ENCODE results near the gene CWH43. TPM values are rescaled to one million over a fixed set of nuclear protein-coding genes. Genes with fewer than 3 reads are reported as not detected.
A peak's percentile ranks its signal among the peaks of the same experiment; 100 is the strongest.

The CWH43 gene
- total and polyA plus RNA-seq, 5 donors from 2014 or later: not detected

DNA sequence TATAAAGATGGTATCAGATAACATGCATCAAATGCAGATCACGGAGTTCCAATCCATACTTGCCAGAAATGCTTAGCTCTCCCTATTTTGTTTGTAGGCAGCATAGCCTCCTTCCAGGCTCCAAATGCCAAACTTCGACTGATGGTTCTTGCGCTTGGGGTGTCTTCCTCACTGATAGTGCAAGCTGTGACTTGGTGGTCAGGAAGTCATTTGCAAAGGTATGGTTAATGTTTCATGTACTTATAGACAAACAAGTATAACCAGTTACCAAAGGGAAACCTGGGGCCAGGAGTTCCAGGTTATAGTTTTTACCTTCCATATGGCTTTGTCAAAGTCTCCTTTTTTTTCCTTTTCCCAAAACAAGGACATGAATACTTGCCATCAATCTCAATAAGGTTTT is 5.3 kb downstream of the CWH43 start:
- H3K9me3 ChIP-seq (ENCODE audit: control insufficient read depth in 2 of 2, low read length in 2 of 2): no peaks in the 10 kb centered on the region
- H3K36me3 ChIP-seq (ENCODE audit: control insufficient read depth, insufficient read depth, low read length): no peaks in the 10 kb centered on the region
- no peaks in the 10 kb centered on the region for H3K9me3 Mint-ChIP-seq
- peaks cover 12% of the 10 kb centered on the region for H3K27me3 ChIP-seq (ENCODE audit: control insufficient read depth, insufficient read depth, low read length)
- H3K4me3 Mint-ChIP-seq: no peak overlapping the region
- H3K4me1 Mint-ChIP-seq: no peaks in the 10 kb centered on the region
- no peak for DNase-seq
- peaks cover 44% of the 10 kb centered on the region for H3K27me3 Mint-ChIP-seq
- no peak overlapping the region for H3K27ac Mint-ChIP-seq
- H3K36me3 Mint-ChIP-seq: no peaks in the 10 kb centered on the region
- no peak overlapping the region for H3K27ac ChIP-seq (ENCODE audit: insufficient read depth, low read length, poor library complexity, severe bottlenecking)
- no peak overlapping the region for H3K4me3 ChIP-seq (ENCODE audit: low read depth, low read length)
- ATAC-seq (ENCODE audit: low read depth in 2 of 2): no peak
- no peaks in the 10 kb centered on the region for H3K4me1 ChIP-seq (ENCODE audit: control insufficient read depth, insufficient read depth, low read length, poor library complexity, severe bottlenecking)

DNA sequence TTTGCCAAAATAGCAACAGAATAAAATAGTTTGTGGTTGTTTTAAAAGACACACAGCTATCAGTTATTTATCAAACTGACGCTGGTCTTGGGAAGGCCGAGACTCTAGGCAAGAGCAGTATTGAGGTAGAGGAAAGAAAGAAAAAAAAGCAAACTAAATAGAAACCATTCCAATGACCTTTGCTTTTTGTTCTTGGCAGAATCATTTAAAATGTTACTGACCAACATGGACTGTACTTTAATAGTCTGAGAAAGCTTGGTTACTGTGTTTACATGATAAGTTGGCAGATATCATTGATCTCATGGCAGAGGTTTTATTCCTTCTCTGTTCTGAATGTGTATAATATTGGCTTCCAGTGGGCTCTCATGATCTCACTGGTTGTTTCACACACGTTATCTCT is 11.9 kb downstream of the CWH43 start:
- no peak for ATAC-seq (ENCODE audit: low read depth in 2 of 2)

GRCh38 chr4:48998440-48998839 is 12.4 kb downstream of the CWH43 start:
- peaks cover 0 to 2% (median 0%) of the 10 kb centered on the region in 7 donors for H3K9me3 Mint-ChIP-seq
- no peaks in the 10 kb centered on the region for H3K36me3 Mint-ChIP-seq

More for the DNA sequence above, 11.9 kb downstream of the CWH43 start:
- H3K4me3 ChIP-seq (ENCODE audit: low read depth, low read length): no peak overlapping the region
- Mint-ChIP-seq H3K27ac (no peak overlapping the region), H3K27me3 (peaks cover 22% of the 10 kb centered on the region), H3K4me3 (no peak overlapping the region), H3K36me3 (no peaks in the 10 kb centered on the region), H3K4me1 (no peaks in the 10 kb centered on the region), H3K9me3 (peaks cover 0 to 2% (median 0%) of the 10 kb centered on the region in 7 donors)
- no peaks in the 10 kb centered on the region for H3K9me3 ChIP-seq (ENCODE audit: control insufficient read depth in 2 of 2, low read length in 2 of 2)
- no peaks in the 10 kb centered on the region for H3K4me1 ChIP-seq (ENCODE audit: control insufficient read depth, insufficient read depth, low read length, poor library complexity, severe bottlenecking)
- H3K36me3 ChIP-seq (ENCODE audit: control insufficient read depth, insufficient read depth, low read length): no peaks in the 10 kb centered on the region
- peaks cover 4% of the 10 kb centered on the region for H3K27me3 ChIP-seq (ENCODE audit: control insufficient read depth, insufficient read depth, low read length)
- H3K27ac ChIP-seq (ENCODE audit: insufficient read depth, low read length, poor library complexity, severe bottlenecking): no peak overlapping the region
- no peak for DNase-seq

GRCh38 chr4:49000806-49001205 is 14.7 kb downstream of the CWH43 start:
- no peak overlapping the region for H3K4me3 ChIP-seq (ENCODE audit: low read depth, low read length)
- peaks cover 0 to 3% (median 1%) of the 10 kb centered on the region in 7 donors for H3K9me3 Mint-ChIP-seq
- ATAC-seq (ENCODE audit: low read depth in 2 of 2) (no peak), DNase-seq (no peak)
- H3K27me3 ChIP-seq (ENCODE audit: control insufficient read depth, insufficient read depth, low read length): peaks cover 4% of the 10 kb centered on the region
- H3K36me3 Mint-ChIP-seq: no peaks in the 10 kb centered on the region
- no peaks in the 10 kb centered on the region for H3K4me1 Mint-ChIP-seq
- H3K27ac Mint-ChIP-seq: no peak overlapping the region
- H3K27ac ChIP-seq (ENCODE audit: insufficient read depth, low read length, poor library complexity, severe bottlenecking): no peak overlapping the region
- no peaks in the 10 kb centered on the region for H3K4me1 ChIP-seq (ENCODE audit: control insufficient read depth, insufficient read depth, low read length, poor library complexity, severe bottlenecking)
- peaks cover 13% of the 10 kb centered on the region for H3K27me3 Mint-ChIP-seq
- no peaks in the 10 kb centered on the region for H3K9me3 ChIP-seq (ENCODE audit: control insufficient read depth in 2 of 2, low read length in 2 of 2)
- H3K4me3 Mint-ChIP-seq: no peak overlapping the region
- no peaks in the 10 kb centered on the region for H3K36me3 ChIP-seq (ENCODE audit: control insufficient read depth, insufficient read depth, low read length)

More at GRCh38 chr4:48998440-48998839, 12.4 kb downstream of the CWH43 start:
- H3K4me3 Mint-ChIP-seq: no peak overlapping the region
- Histone ChIP-seq H3K27me3 (ENCODE audit: control insufficient read depth, insufficient read depth, low read length) (peaks cover 4% of the 10 kb centered on the region), H3K9me3 (ENCODE audit: control insufficient read depth in 2 of 2, low read length in 2 of 2) (no peaks in the 10 kb centered on the region), H3K4me1 (ENCODE audit: control insufficient read depth, insufficient read depth, low read length, poor library complexity, severe bottlenecking) (no peaks in the 10 kb centered on the region), H3K4me3 (ENCODE audit: low read depth, low read length) (no peak overlapping the region), H3K27ac (ENCODE audit: insufficient read depth, low read length, poor library complexity, severe bottlenecking) (no peak overlapping the region), H3K36me3 (ENCODE audit: control insufficient read depth, insufficient read depth, low read length) (no peaks in the 10 kb centered on the region)
- ATAC-seq (ENCODE audit: low read depth in 2 of 2): no peak
- peaks cover 19% of the 10 kb centered on the region for H3K27me3 Mint-ChIP-seq
- DNase-seq: no peak
- H3K27ac Mint-ChIP-seq: no peak overlapping the region
- no peaks in the 10 kb centered on the region for H3K4me1 Mint-ChIP-seq

DNA sequence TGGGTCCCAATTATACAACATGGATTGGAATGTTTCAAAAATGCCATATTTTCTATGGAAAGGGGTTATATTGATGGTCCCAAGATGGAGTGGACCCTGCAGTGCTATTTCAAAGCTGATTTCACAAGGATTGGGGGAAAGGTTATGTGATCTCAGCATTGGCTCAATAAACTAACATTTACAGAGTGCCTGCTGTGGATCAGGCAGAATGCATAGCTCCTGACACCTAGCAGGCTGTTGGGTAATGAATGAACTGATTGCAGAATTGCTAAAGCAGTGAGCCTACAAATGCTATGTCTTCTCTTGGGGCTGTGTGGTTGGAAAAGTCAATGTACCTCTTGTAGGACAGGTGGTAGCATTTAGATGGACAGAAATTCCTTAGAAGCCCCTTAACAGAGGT is 16.9 kb downstream of the CWH43 start:
- no peak overlapping the region for H3K4me3 Mint-ChIP-seq
- H3K36me3 Mint-ChIP-seq: no peaks in the 10 kb centered on the region
- H3K36me3 ChIP-seq (ENCODE audit: control insufficient read depth, insufficient read depth, low read length): no peaks in the 10 kb centered on the region
- peaks cover 0 to 4% (median under 1%) of the 10 kb centered on the region in 7 donors for H3K9me3 Mint-ChIP-seq
- H3K4me1 Mint-ChIP-seq: no peaks in the 10 kb centered on the region
- no peaks in the 10 kb centered on the region for H3K4me1 ChIP-seq (ENCODE audit: control insufficient read depth, insufficient read depth, low read length, poor library complexity, severe bottlenecking)
- peaks cover 8% of the 10 kb centered on the region for H3K27me3 Mint-ChIP-seq
- no peak overlapping the region for H3K4me3 ChIP-seq (ENCODE audit: low read depth, low read length)
- DNase-seq: no peak
- ATAC-seq (ENCODE audit: low read depth in 2 of 2): no peak
- no peak overlapping the region for H3K27ac Mint-ChIP-seq
- H3K27me3 ChIP-seq (ENCODE audit: control insufficient read depth, insufficient read depth, low read length): peaks cover 4% of the 10 kb centered on the region
- H3K9me3 ChIP-seq (ENCODE audit: control insufficient read depth in 2 of 2, low read length in 2 of 2): no peaks in the 10 kb centered on the region
- H3K27ac ChIP-seq (ENCODE audit: insufficient read depth, low read length, poor library complexity, severe bottlenecking): no peak overlapping the region

DNA sequence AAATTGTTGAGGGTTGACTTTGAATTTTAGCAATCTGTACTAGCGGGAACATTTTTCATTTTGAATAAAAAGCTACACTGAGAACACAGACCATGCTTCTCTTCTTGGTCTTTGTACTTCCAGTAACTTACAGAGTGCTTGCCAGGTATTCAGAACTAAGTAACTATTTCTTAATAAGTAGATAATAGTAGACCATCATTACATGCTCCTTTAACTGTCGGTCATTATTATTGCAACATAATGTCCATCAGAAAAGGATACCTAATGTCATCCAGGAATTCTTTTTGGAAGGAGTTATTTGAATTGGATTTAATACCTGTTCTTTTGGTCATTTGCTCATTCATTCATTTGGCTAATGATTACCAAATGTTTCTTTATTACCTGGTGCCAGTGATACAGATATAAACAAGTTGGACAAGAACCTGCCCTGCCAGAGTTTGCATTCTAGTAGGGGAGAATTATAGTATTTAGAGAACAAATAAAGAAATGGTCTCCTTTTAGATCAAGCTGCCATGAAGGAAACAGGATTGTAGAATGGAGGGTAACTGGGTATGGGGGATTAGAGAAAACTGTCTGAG is 32.7 kb downstream of the CWH43 start:
- no peak for ATAC-seq (ENCODE audit: low read depth in 2 of 2)
- Histone ChIP-seq H3K4me1 (ENCODE audit: control insufficient read depth, insufficient read depth, low read length, poor library complexity, severe bottlenecking) (no peaks in the 10 kb centered on the region), H3K4me3 (ENCODE audit: low read depth, low read length) (no peak overlapping the region), H3K27me3 (ENCODE audit: control insufficient read depth, insufficient read depth, low read length) (no peaks in the 10 kb centered on the region), H3K9me3 (ENCODE audit: control insufficient read depth in 2 of 2, low read length in 2 of 2) (no peaks in the 10 kb centered on the region), H3K27ac (ENCODE audit: insufficient read depth, low read length, poor library complexity, severe bottlenecking) (no peak overlapping the region), H3K36me3 (ENCODE audit: control insufficient read depth, insufficient read depth, low read length) (no peaks in the 10 kb centered on the region)
- Mint-ChIP-seq H3K36me3 (no peaks in the 10 kb centered on the region), H3K4me1 (no peaks in the 10 kb centered on the region), H3K9me3 (peaks cover 0 to 12% (median 3%) of the 10 kb centered on the region in 7 donors), H3K4me3 (no peak overlapping the region), H3K27me3 (peaks cover 13% of the 10 kb centered on the region), H3K27ac (no peak overlapping the region)
- DNase-seq: no peak

GRCh38 chr4:49032440-49033161 is 46.5 kb downstream of the CWH43 start:
- DNase-seq (peak in 1 of 3 donors; percentile 8), ATAC-seq (ENCODE audit: low read depth in 2 of 2) (no peak)
- Mint-ChIP-seq H3K4me3 (no peak overlapping the region), H3K27ac (no peak overlapping the region), H3K9me3 (peaks cover 0 to 3% (median 0%) of the 10 kb centered on the region in 7 donors), H3K36me3 (no peaks in the 10 kb centered on the region), H3K4me1 (no peaks in the 10 kb centered on the region), H3K27me3 (peaks cover 15% of the 10 kb centered on the region)
- H3K9me3 ChIP-seq (ENCODE audit: control insufficient read depth in 2 of 2, low read length in 2 of 2): no peaks in the 10 kb centered on the region
- H3K36me3 ChIP-seq (ENCODE audit: control insufficient read depth, insufficient read depth, low read length): no peaks in the 10 kb centered on the region
- H3K27me3 ChIP-seq (ENCODE audit: control insufficient read depth, insufficient read depth, low read length): no peaks in the 10 kb centered on the region
- H3K4me3 ChIP-seq (ENCODE audit: low read depth, low read length): no peak overlapping the region
- H3K4me1 ChIP-seq (ENCODE audit: control insufficient read depth, insufficient read depth, low read length, poor library complexity, severe bottlenecking): no peaks in the 10 kb centered on the region
- no peak overlapping the region for H3K27ac ChIP-seq (ENCODE audit: insufficient read depth, low read length, poor library complexity, severe bottlenecking)

- Histone ChIP-seq H3K4me3 (ENCODE audit: low read depth, low read length) (no peak overlapping the region), H3K27me3 (ENCODE audit: control insufficient read depth, insufficient read depth, low read length) (no peaks in the 10 kb centered on the region), H3K27ac (ENCODE audit: insufficient read depth, low read length, poor library complexity, severe bottlenecking) (no peak overlapping the region), H3K4me1 (ENCODE audit: control insufficient read depth, insufficient read depth, low read length, poor library complexity, severe bottlenecking) (no peaks in the 10 kb centered on the region), H3K9me3 (ENCODE audit: control insufficient read depth in 2 of 2, low read length in 2 of 2) (no peaks in the 10 kb centered on the region), H3K36me3 (ENCODE audit: control insufficient read depth, insufficient read depth, low read length) (no peaks in the 10 kb centered on the region)
- no peaks in the 10 kb centered on the region for H3K36me3 Mint-ChIP-seq
- H3K27me3 Mint-ChIP-seq: peaks cover 8% of the 10 kb centered on the region
- H3K4me3 Mint-ChIP-seq: no peak overlapping the region
- no peaks in the 10 kb centered on the region for H3K4me1 Mint-ChIP-seq
- DNase-seq: no peak
- ATAC-seq (ENCODE audit: low read depth in 2 of 2): no peak
- H3K9me3 Mint-ChIP-seq: peaks cover 0 to 2% (median 0%) of the 10 kb centered on the region in 7 donors
- no peak overlapping the region for H3K27ac Mint-ChIP-seq
These were observed 50.5 kb downstream of the CWH43 start for GRCh38 chr4:49036528-49036927.
